Stimulated activated CD4-positive, alpha-beta T cell treated with anti-CD3 and anti-CD28 coated beads, TNF-alpha, amount 100 ng/mL, for 4 hours (primary cell): Measurements from ENCODE around the gene TPBGL.
"Not testable (repeated sequence)": the region's sequence is repeated elsewhere in the genome, so short reads cannot be mapped to it uniquely, and the experiment has no call there.

Experiments used
- DNase-seq, 3 experiments: peaks; one replicate each; pipeline ENCODE4 v3.0.0-alpha.2; 2020; ENCODE audit warnings: low read depth in 3 of 3

TPBGL gene

GRCh38 chr11:75271730-75272129 lies 31.2 kb downstream of the TPBGL start:
- no peak for DNase-seq

- DNase-seq = no peak
Measured at GRCh38 chr11:75272391-75272790, 31.8 kb downstream of the TPBGL start.

DNA sequence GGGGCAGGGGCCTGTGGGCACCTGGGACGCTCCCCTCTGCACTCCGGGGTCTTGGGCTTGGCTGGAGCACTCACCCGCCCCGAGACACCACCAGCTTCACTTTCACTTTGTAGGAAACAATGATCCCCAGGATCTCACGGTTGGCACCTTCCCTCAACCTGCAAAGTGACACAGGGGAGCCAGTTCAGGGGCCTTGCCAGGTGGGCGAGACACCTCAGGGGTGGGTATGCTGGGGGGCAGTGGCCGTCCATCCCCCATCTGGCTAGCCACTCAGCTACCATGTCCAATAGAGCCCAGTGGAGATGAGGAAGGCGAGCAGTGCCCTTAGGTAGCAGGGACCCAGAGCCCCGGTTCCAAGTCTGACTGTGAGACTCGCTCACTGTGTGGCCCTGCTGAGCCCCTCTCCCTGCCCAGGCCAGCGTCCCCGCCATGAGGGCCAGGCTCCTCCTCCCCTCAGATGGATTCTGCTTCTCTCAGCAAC lies 32.3 kb downstream of the TPBGL start:
- no peak for DNase-seq

GRCh38 chr11:75273411-75274391 lies 33.1 kb downstream of the TPBGL start:
- no peak for DNase-seq

GRCh38 chr11:75274716-75275115 lies 34.1 kb downstream of the TPBGL start:
- not testable (repeated sequence) for DNase-seq

- DNase-seq = peak; percentile 24 to 54 (median 38)
Measured at GRCh38 chr11:75275581-75275980, 35.0 kb downstream of the TPBGL start.

DNA sequence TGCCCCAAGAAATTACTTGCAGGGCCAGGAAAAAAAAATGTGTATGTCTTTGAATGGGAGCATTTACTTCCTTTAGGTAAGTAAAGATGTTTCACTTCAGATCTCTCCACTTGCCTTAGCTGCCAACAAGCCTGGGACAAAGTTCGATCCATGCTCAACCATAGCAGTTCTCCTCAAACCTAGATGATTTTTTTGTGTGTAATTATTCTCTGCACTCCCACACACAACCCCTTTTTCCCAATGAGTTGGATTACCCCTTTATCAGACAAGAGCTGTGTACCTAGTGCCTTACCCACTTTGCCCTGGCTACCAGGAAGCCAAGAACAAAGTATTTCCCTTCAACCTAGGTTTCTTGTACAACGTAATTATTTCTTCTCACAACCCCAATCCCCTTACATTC lies 35.6 kb downstream of the TPBGL start:
- DNase-seq = no peak

- no peak for DNase-seq
Measured at GRCh38 chr11:75276686-75277085, 36.1 kb downstream of the TPBGL start.

- no peak for DNase-seq
Measured at GRCh38 chr11:75277211-75277805, 36.7 kb downstream of the TPBGL start.

DNA sequence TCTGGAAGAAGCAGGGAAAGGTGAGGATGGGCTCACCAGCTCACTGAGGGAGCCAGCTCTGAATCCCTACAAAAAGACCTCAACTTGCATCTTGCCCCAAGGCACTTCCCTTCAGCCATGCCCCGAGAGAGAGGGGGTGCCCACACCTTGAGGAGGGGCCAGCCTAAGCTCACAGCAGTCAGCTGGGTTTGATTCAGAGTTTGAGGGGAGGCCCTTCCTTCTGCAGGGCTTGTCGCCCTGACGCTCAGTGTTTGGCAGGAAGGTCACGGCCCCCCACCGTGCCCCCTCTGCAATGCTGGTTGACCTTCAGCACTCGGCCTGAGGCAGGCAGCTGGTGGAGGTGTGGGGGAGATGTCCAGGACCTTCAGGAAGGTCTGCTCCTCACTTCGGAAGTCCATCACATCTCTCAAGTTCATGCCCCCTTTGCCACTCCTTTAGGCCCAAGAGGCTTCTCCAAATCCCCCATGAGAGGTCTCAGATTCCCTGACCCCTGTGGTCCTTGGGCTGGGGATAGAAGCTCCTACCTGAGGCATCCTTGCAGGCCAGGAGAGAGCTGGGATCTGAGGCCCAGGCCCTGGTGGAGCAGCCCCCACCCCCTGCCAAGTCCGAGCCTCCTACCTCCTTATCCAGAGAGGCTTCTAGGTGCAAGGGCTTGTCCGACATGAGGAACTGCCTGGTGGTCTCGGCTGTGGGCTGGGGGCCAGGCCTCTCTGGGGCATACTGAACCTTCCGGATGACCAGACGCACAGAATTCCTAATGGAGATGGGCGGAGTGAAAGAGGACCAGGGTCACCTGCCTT lies 37.6 kb downstream of the TPBGL start:
- DNase-seq = no peak

GRCh38 chr11:75279273-75279672 lies 38.7 kb downstream of the TPBGL start:
- DNase-seq = no peak

DNA sequence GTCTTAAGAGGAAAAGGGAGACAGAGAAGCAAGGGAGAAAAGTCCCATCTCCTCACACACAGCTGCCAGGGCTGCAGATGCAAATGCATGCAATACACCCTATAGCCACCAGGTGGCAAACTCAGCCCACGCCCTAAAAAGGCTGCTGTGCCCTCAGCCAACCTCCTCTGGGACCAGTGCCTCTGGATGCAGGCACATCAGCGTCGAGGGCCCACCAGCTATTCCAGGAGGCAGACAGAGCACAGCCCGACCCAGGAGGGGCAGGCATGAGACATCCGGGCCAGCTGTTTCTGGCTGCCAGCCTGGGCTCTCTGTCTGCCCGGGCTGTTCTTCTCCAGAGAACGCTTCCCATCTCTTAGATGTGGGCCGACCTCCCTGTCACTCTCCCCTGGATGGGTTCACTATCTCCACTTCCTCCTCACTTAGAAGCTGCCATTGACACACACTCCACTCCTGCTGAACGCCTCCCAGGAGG lies 39.7 kb downstream of the TPBGL start:
- DNase-seq = peak; percentile 52 to 60 (median 53)

GRCh38 chr11:75280770-75281468 lies 40.3 kb downstream of the TPBGL start:
- DNase-seq = no peak

DNA sequence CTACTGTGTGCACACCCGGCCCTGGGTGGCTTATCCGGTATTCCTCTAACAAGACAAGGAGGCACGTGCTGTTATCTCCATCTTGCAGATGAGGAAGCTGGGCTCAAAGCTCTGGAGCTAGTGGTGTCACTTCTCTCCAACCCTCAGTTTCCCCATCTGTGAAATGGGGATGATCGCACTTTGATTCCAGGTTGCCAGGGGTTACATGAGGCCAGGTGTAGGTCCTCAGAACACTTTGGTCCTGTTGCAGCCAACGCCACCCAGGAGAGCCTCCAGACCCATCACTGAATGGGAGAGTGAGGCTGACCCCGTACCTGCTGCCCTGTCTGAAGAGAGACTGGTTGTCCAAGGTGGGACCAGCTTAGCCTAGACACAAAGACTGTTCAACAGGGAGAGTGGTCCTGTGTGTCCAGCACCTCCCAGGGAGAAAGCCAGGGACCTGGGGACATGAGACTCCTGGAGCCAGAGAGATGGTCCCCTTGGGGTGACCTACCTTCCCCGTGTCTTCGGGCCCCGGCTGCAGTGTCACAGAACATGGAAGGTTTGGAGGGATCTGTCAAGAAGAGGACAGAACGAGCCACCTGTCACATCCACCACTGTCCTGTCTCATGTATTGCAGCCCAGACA lies 41.0 kb downstream of the TPBGL start:
- no peak for DNase-seq

DNA sequence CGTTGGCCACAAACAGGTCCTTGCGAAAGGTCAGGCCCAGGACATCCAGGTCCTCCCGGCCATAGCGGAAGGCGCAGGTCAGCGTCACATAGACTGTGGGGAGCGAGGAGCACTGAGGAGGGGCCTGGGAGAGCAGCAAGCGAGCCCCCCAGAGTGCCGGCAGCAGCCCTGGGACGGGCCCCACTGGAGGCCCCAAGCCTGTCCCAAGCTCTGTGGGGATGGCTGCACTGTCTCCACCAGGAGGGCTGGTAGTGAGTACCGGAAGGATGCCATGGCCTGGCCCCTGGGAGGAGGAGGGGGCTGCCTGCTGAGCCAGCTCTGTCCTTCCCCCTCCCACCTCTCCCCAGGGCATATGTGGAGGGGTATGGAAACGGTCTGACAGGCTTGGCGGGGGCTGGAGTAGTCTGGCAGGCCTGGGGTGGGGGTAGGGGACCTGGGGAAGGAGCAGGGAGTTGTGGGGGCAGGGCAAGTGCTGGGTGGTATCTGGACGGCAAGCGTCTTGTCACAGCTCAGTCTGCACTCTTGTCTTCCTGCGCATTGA lies 42.9 kb downstream of the TPBGL start:
- DNase-seq = no peak

- no peak for DNase-seq
Measured at GRCh38 chr11:75285776-75286360, 45.3 kb downstream of the TPBGL start.

DNA sequence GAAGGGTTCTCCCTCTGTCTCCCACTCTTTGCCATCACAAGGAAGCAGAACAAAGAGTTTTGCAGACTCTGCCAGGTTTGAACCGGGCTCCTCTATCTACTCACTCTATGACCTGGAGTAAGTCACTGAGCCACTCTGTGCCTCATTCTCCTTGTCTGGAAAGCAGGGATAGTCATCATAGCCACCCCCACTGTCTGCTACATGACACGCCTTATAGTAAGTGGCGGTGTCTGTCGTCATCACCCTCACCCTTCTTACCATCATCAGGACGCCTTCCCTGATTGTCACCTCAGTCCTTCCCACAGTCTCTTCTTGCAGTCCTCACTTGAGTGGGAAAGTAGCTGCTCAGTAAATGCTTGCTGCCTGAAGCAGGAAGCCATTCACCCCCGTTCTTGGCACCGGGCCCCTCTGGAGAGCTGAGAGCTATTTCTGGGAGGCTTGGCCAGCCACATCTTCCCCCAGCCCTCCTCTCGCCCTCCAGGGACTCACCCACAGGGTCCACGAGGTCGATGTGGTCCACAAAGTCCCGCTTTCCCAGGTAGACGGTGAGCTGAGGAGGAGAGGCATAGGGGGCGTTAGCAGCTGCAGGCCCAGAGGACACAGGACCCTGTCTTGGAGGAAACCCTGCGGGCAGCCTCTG lies 46.4 kb downstream of the TPBGL start:
- DNase-seq = no peak

DNA sequence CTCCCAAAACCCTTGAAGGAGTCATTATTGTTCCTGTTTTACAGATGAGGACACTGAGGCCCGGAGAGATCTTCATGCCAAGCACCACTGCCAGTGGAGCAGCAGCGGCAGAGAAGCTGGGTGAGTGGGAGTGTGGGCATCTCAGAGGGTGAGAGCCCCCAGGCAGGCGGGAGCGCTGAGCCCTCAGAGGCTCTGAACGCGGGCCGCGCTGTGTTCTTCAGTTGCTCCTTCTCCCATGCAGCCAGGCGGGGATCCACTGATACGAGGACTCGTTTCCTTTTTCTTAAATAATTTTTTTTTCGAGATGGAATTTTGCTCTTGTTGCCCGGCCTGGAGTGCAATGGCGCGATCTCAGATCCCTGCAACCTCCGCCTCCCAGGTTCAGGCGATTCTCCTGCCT lies 47.0 kb downstream of the TPBGL start:
- DNase-seq = no peak

- no peak for DNase-seq
Measured at GRCh38 chr11:75289511-75289760, 48.9 kb downstream of the TPBGL start.

DNA sequence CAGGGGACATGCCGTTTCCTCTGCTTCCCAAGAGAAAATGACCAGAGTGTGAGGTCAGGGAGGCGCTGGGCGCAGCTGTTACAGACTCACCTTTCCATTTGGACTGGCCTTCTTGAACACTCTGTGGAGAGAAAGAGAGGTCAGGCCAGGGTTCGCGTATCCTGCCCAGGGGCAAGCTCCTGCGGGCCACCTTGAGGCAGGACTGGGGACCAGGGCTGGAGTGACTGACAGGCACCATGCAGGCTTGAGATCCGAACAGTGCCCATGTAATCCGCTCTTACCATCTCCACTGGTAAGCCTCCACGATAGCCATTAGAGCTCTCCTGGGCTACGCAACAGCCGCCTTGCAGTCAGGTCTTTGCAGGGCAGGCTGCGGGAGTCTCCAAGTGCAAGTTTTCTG lies 49.3 kb downstream of the TPBGL start:
- DNase-seq = no peak
